H9 (cell line): ENCODE data around the gene DLD. TPM values are rescaled to one million over a fixed set of nuclear protein-coding genes. Genes with fewer than 3 reads are reported as not detected.

Source experiments
- DNase-seq: peaks from one replicate; pipeline ENCODE4 v3.0.0-alpha.2; 2017
- H2AFZ ChIP-seq: one replicate; pipeline ENCODE4 v1.6.1; 2013; ENCODE audit warnings: mild to moderate bottlenecking, low read length, control low read depth, moderate library complexity
- H2AK5ac ChIP-seq: 2 replicates; pipeline ENCODE4 v1.6.1; 2013; ENCODE audit warnings: low read length, control low read depth, mixed read lengths; ENCODE audit not compliant: insufficient read length
- H2BK120ac ChIP-seq: one replicate; pipeline ENCODE4 v1.6.1; 2013; ENCODE audit warnings: low read depth, mild to moderate bottlenecking, low read length, control low read depth, inconsistent platforms; ENCODE audit not compliant: poor library complexity, severe bottlenecking
- H2BK12ac ChIP-seq: 2 replicates; pipeline ENCODE4 v1.6.1; 2013; ENCODE audit warnings: low read length, control low read depth, mixed read lengths, low read depth; ENCODE audit not compliant: insufficient read length
- H2BK15ac ChIP-seq: 2 replicates; pipeline ENCODE4 v1.6.1; 2013; ENCODE audit warnings: low read depth, low read length, control low read depth
- H2BK20ac ChIP-seq: one replicate; pipeline ENCODE4 v1.6.1; 2013; ENCODE audit warnings: low read depth, mild to moderate bottlenecking, low read length, control low read depth, inconsistent platforms; ENCODE audit not compliant: poor library complexity, severe bottlenecking
- H2BK5ac ChIP-seq: 2 replicates; pipeline ENCODE4 v1.6.1; 2013; ENCODE audit warnings: low read length, control low read depth, mixed read lengths; ENCODE audit not compliant: insufficient read length
- H3K14ac ChIP-seq: 2 replicates; pipeline ENCODE4 v1.6.1; 2013; ENCODE audit warnings: low read length, control low read depth; ENCODE audit not compliant: insufficient read depth
- H3K18ac ChIP-seq: 2 replicates; pipeline ENCODE4 v1.6.1; 2013; ENCODE audit warnings: low read depth, mild to moderate bottlenecking, mixed read lengths, low read length, control low read depth; ENCODE audit not compliant: insufficient read length
- H3K23ac ChIP-seq: 2 replicates; pipeline ENCODE4 v1.6.1; 2013; ENCODE audit warnings: low read length, control low read depth, mixed read lengths, low read depth; ENCODE audit not compliant: insufficient read length
- H3K23me2 ChIP-seq: 2 replicates; pipeline ENCODE4 v1.6.1; 2013; ENCODE audit warnings: low read depth, mild to moderate bottlenecking, mixed read lengths, low read length, control low read depth; ENCODE audit not compliant: insufficient read length, poor library complexity, severe bottlenecking
- H3K27ac ChIP-seq: 2 replicates; pipeline ENCODE4 v1.5.1; 2013; ENCODE audit warnings: low read length, control low read depth, mixed read lengths, low read depth; ENCODE audit not compliant: insufficient read length
- H3K27me3 ChIP-seq: 2 replicates; pipeline ENCODE4 v1.6.1; 2013; ENCODE audit warnings: low read length, control low read depth, inconsistent platforms; ENCODE audit not compliant: insufficient read depth
- H3K4ac ChIP-seq: 2 replicates; pipeline ENCODE4 v1.6.1; 2013; ENCODE audit warnings: low read depth, mild to moderate bottlenecking, control low read depth, inconsistent platforms, low read length, moderate library complexity
- H3K4me1 ChIP-seq: 2 replicates; pipeline ENCODE4 v1.6.1; 2013; ENCODE audit warnings: low read length, control low read depth, inconsistent platforms; ENCODE audit not compliant: insufficient read depth
- H3K4me2 ChIP-seq: 2 replicates; pipeline ENCODE4 v1.6.1; 2013; ENCODE audit warnings: low read length, control low read depth, mixed read lengths; ENCODE audit not compliant: insufficient read length, insufficient read depth
- H3K56ac ChIP-seq: 2 replicates; pipeline ENCODE4 v1.6.1; 2013; ENCODE audit warnings: low read depth, mild to moderate bottlenecking, mixed read lengths, low read length, control low read depth; ENCODE audit not compliant: insufficient read length
- H3K79me1 ChIP-seq: 2 replicates; pipeline ENCODE4 v1.6.1; 2013; ENCODE audit warnings: low read depth, mild to moderate bottlenecking, moderate library complexity, low read length, control low read depth, inconsistent platforms; ENCODE audit not compliant: insufficient read depth, poor library complexity, severe bottlenecking
- H3K79me2 ChIP-seq: 2 replicates; pipeline ENCODE4 v1.6.1; 2013; ENCODE audit warnings: low read length, control low read depth, inconsistent platforms; ENCODE audit not compliant: insufficient read depth
- H3K9ac ChIP-seq: 2 replicates; pipeline ENCODE4 v1.6.1; 2013; ENCODE audit warnings: low read length, control low read depth, mixed read lengths; ENCODE audit not compliant: insufficient read length; ENCODE audit errors: extremely low read depth
- H3K9me3 ChIP-seq: one replicate; pipeline ENCODE4 v1.6.1; 2013; ENCODE audit warnings: low read depth, low read length, inconsistent platforms; ENCODE audit not compliant: control insufficient read depth
- H3T11ph ChIP-seq: one replicate; pipeline ENCODE4 v1.6.1; 2013; ENCODE audit warnings: mild to moderate bottlenecking, low read length, control low read depth, inconsistent platforms
- H4K20me1 ChIP-seq: one replicate; pipeline ENCODE4 v1.6.1; 2013; ENCODE audit not compliant: control insufficient read depth, insufficient read length, insufficient read depth
- H4K5ac ChIP-seq: 2 replicates; pipeline ENCODE4 v1.6.1; 2013; ENCODE audit warnings: low read depth, mild to moderate bottlenecking, mixed read lengths, low read length, control low read depth; ENCODE audit not compliant: insufficient read length
- H4K8ac ChIP-seq: replicated peaks from 2 replicates; pipeline ENCODE4 v1.6.1; 2013; ENCODE audit warnings: low read length, control low read depth, mixed read lengths, low read depth; ENCODE audit not compliant: insufficient read length
- H4K91ac ChIP-seq: 2 replicates; pipeline ENCODE4 v1.6.1; 2013; ENCODE audit warnings: low read depth, mild to moderate bottlenecking, moderate library complexity, mixed read lengths, low read length, control low read depth; ENCODE audit not compliant: insufficient read length
- H3K27ac Mint-ChIP-seq, 3 experiments: 2 replicates in 2 of 3; 3 replicates in 1 of 3; pipeline ENCODE4 v1.8.0; 2020 to 2021; ENCODE audit warnings: mixed read lengths in 3 of 3, mild to moderate bottlenecking in 1 of 3, moderate library complexity in 1 of 3
- H3K27me3 Mint-ChIP-seq: 2 replicates; pipeline ENCODE4 v1.8.0; 2021; ENCODE audit warnings: low read depth, mild to moderate bottlenecking, moderate library complexity, mixed read lengths
- H3K36me3 Mint-ChIP-seq, 3 experiments: 2 replicates in 2 of 3; 3 replicates in 1 of 3; pipeline ENCODE4 v1.8.0; 2020 to 2021; ENCODE audit warnings: low read depth in 3 of 3, mixed read lengths in 3 of 3; ENCODE audit not compliant: insufficient read depth in 1 of 3
- H3K4me1 Mint-ChIP-seq, 2 experiments: 2 replicates each; pipeline ENCODE4 v1.8.0; 2020; ENCODE audit warnings: mixed read lengths in 2 of 2
- H3K4me3 Mint-ChIP-seq, 2 experiments: 2 replicates in 1 of 2; 3 replicates in 1 of 2; pipeline ENCODE4 v1.8.0; 2020 to 2021; ENCODE audit warnings: mild to moderate bottlenecking in 2 of 2, mixed read lengths in 2 of 2, moderate library complexity in 1 of 2
- H3K9me3 Mint-ChIP-seq, 2 experiments: 2 replicates in 1 of 2; 3 replicates in 1 of 2; pipeline ENCODE4 v1.8.0; 2020; ENCODE audit warnings: mild to moderate bottlenecking in 2 of 2, mixed read lengths in 2 of 2, moderate library complexity in 1 of 2
- whole genome bisulfite sequencing: extraction: QIAGEN DNeasy Blood & Tissue Kit; methylation state at CpG from one replicate; pipeline ENCODE4 v1.1.7; 2013; ENCODE audit warnings: missing lambda C conversion rate, low lambda C conversion rate, mixed read lengths; ENCODE audit not compliant: insufficient read length; ENCODE audit errors: extremely low coverage; 5-methylcytosine and 5-hydroxymethylcytosine counted together
- total RNA-seq: library from RNA; stranded (reverse); gene quantifications from 2 replicates; pipeline ENCODE4 v1.2.1, GENCODE V29; 2021
- TF ChIP-seq, protein P1 (sequence below): fragments of 200-600 bp; sonication (generic); conservative IDR thresholded peaks from 3 replicates; pipeline ENCODE4 v1.8.0; 2021; ENCODE audit warnings: antibody characterized with exemption, mild to moderate bottlenecking

The DLD gene
- total RNA-seq, 1 experiment from 2014 or later: 93.7 TPM

DNA sequence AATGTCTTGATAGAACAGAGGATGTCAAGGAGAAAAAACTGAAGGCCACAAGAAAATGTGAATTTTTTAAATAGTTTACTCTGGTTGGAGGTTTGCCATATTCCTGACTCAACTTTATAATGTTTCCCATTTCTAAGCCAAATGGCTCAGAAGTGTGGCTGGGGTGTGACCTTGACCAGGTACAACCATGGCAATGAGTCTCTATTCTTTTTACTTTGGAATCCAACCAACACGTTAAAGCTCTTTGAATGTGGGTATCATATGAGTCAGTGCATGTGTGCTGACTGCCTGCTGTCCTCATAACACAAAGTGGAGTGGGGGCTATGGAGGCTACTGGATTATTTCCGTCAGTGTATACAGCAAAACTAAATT, 33.5 kb upstream of the DLD start:
- H3K4me1 Mint-ChIP-seq: no peaks in the 10 kb centered on the region
- Histone ChIP-seq H3K18ac (no peak overlapping the region), H3K4me1 (no peaks in the 10 kb centered on the region), H4K20me1 (no peaks in the 10 kb centered on the region), H2BK20ac (no peak overlapping the region), H3K27ac (no peak overlapping the region), H2BK5ac (no peak overlapping the region), H3K79me2 (no peaks in the 10 kb centered on the region), H2AFZ (no peak overlapping the region), H3K4me2 (no peak overlapping the region), H4K5ac (no peak overlapping the region), H3K27me3 (no peaks in the 10 kb centered on the region; the same call in 1 of the 2 replicates), H4K8ac (no peak overlapping the region), H2BK120ac (no peak overlapping the region), H3K9me3 (no peaks in the 10 kb centered on the region), H3K23ac (no peak overlapping the region), H3T11ph (no peak overlapping the region), H3K9ac (no peak overlapping the region), H2BK15ac (no peak overlapping the region), H3K56ac (no peak overlapping the region), H2AK5ac (no peak overlapping the region), H3K23me2 (no peaks in the 10 kb centered on the region), H3K14ac (no peak overlapping the region), H4K91ac (no peak overlapping the region), H3K4ac (no peak overlapping the region), H3K79me1 (no peaks in the 10 kb centered on the region), H2BK12ac (no peak overlapping the region)
- H3K27me3 Mint-ChIP-seq: peaks cover 2% of the 10 kb centered on the region
- DNase-seq: no peak
- H3K36me3 Mint-ChIP-seq: no peaks in the 10 kb centered on the region
- H3K9me3 Mint-ChIP-seq: no peaks in the 10 kb centered on the region
- H3K27ac Mint-ChIP-seq: no peak overlapping the region
- no CpG with 5 or more reads among the region's 2 CpGs for WGBS
- H3K4me3 Mint-ChIP-seq: no peak overlapping the region
- TF ChIP-seq, protein P1, sequence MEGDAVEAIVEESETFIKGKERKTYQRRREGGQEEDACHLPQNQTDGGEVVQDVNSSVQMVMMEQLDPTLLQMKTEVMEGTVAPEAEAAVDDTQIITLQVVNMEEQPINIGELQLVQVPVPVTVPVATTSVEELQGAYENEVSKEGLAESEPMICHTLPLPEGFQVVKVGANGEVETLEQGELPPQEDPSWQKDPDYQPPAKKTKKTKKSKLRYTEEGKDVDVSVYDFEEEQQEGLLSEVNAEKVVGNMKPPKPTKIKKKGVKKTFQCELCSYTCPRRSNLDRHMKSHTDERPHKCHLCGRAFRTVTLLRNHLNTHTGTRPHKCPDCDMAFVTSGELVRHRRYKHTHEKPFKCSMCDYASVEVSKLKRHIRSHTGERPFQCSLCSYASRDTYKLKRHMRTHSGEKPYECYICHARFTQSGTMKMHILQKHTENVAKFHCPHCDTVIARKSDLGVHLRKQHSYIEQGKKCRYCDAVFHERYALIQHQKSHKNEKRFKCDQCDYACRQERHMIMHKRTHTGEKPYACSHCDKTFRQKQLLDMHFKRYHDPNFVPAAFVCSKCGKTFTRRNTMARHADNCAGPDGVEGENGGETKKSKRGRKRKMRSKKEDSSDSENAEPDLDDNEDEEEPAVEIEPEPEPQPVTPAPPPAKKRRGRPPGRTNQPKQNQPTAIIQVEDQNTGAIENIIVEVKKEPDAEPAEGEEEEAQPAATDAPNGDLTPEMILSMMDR: no peak
